ENCODE results near the gene PPARG.

- TF ChIP-seq CTCF (IDR thresholded peaks at IDR 0.05; ENCODE audit: extremely low read depth in 1 of 2, insufficient read depth in 1 of 2, low read depth in 1 of 2, low read length in 2 of 2) (no peak), POLR2AphosphoS5 (IDR thresholded peaks at IDR 0.05; ENCODE audit: insufficient read depth, low read depth, low read length) (no peak), POLR2A (IDR thresholded peaks at IDR 0.05; ENCODE audit: low read depth, low read length) (no peak), EZH2 (IDR thresholded peaks at IDR 0.05; ENCODE audit: borderline replicate concordance, low read depth, low read length, severe bottlenecking) (no peak), MYC (IDR thresholded peaks at IDR 0.05; ENCODE audit: low read depth, low read length) (no peak)
Measured at GRCh38 chr3:12303534-12303933, 14.7 kb downstream of the PPARG start.

Measured in endothelial cell of umbilical vein (primary cell).